HG03025 (cell line): ENCODE data around the gene DTL.

Source experiments
- ATAC-seq: cut with Tn5 transposase; IDR thresholded peaks from one replicate; pipeline ENCODE4 v1.9.1; 2021; ENCODE audit warnings: mild to moderate bottlenecking, moderate library complexity; ENCODE audit not compliant: unreplicated experiment, low FRiP score

Gene DTL

DNA sequence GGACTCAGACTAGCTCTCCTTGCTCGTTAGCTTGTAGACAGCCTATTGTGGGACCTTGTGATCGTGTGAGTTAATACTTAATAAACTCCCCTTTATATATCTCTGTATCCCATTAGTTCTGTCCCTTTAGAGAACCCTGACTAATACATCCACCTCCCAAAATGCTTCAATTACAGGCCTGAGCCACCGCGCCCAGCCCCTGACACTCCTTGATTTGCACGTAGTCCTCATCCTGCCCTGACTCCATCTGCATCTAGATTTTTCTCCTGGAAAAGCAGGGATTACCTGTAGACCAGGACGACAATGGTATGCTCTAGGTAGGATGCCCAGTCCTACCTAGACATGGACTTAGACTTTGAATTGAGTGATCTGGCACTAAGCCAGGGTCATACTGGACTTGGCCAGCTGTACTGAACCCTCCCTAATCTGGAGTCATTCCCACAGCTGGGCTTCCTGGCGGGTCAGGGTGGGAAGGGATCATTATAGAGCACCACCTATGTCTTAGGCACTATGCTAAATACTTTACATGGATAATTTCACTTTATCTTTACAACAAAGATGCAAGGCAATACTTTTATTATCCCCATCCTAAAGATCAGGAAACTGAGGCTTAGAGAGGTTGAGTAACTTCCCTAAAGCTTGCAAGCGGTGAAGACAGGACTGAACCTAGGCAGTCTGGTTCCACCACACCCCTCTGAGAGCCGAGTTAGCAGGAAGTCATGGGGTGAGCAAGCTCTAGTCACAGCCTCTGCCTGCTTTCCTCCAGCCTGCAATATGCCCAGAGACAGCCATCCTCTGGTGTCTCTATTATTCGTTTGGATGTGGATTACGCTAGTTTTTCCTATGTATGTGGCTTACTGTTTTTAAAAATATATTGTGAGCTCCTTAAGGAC is 89.4 kb downstream of the DTL start:
- ATAC-seq, result no peak

DNA sequence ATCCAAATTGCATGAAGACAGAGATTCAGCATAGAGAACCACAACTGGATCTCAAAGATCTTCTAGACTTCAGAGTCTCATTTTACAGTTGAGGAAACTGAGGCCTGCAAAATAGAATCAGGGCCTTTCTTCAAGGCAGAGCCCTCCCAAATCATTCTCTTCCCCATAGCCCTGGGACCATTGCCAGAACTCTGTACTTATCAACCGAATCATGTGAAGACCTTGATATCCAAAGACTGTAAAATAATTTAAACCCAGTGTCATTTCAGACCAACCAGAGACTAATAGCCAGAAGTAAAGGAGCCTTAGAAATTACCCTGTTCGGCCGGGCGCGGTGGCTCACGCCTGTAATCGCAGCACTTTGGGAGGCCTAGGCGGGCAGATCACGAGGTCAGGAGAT is 90.1 kb downstream of the DTL start:
- ATAC-seq, result no peak

DNA sequence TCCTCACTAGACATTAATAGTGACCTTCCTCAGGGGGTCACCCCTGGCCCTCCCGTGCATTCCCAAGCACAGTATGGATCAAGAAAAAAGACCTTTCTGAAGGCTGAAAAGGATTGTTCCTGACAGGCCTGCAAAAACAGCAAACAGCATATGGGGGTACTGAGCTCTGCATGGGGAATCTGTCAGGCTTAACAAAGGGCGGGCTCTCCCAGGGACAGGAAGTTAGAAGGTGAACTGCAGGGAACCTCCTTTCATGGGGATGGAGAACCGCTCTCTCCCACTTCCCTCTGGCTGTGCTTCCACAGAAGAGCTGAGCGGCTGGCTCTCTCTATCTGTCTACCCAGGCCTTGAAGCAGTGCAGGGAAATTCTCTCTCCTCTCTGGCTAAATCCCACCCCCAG is 91.7 kb downstream of the DTL start:
- no peak for ATAC-seq

DNA sequence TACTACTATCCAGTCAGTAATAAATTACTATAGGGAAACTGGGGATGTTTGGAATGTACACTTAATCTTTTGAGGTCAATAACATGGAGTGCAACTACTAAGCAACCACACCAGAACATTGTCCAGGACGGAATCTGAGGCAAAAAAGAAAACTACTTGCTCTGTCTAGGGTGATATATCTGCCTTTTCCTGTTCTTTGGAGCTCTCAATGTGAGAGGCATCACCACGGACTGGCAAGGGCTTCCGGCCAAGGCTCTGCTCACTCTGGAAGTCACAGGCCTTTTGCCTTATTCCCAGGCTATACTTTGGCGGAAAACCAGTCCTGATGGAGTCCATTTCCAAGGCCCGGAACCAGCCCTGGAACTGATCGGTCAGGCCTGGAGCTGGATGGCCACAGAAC is 94.2 kb downstream of the DTL start:
- no peak for ATAC-seq

DNA sequence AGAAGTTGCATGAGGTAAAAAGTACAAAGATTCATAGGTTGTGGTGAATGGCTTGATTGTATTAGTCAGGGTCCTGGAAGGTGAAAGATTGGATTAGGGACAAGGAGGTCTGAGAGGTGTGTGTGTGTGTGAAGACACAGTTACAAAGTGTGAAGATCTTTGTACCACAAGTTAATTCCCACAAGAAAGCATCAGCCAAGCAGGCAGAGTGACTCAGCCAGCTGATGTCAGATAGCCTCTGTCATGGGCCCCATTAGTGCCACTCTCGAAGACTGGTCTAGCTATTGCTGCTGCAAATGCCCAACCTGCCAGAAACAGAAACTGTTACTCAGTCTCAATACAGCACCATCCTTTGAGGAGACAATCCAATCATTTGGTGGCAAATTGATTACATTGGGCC is 96.5 kb downstream of the DTL start:
- ATAC-seq, result no peak

DNA sequence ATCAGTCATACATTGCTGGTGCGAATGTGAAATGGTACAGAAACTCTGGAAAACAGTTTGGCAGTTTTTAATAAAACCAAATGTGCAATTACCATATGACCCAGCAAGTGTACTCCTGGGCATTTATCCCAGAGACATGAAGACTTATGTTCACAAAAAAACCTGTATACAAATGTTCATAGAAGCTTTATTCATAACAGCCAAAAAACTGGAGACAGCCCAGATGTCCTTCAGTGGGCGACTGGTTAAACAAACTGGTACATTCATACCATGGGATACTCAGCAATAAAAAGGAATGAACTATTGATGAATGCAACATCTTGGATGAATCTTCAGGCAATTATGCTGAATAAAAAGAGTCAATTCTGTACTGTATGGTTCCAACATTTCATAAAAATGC is 97.8 kb downstream of the DTL start:
- no peak for ATAC-seq

DNA sequence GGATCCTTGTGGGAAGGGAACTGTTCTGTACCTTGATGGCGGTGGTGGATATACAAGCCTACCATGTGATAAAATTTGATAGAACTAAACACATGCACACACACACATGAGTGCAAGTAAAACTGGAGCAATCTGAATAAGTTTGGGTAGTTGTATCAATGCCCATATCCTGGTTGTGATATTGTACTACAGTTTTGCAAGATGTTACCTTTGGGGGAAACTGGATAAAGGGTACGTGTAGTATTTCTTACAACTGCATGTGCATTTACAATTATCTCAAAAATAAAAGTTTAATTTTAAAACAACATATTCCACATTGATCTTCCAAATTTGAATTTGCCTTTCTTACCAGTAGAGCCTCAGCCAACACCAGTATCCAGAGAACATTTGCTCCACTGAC is 99.6 kb downstream of the DTL start:
- ATAC-seq, result no peak

DNA sequence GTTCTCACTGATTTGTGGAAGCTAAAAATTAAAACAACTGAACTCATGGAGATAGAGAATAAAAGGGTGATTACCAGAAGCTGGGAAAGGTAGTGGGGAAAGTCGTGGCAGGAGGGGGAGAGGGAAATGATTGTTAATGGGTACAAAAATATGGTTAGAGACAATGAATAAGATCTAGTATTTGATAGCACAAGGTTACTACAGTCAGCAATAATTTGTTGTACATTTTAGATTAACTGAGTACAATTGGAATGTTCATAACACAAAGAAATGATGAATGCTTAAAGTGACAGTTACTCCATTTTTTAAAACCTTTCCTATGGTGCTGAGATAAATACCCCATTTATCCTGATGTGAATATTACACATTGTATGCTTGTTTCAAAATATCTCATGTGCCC is 102.3 kb downstream of the DTL start:
- no peak for ATAC-seq

DNA sequence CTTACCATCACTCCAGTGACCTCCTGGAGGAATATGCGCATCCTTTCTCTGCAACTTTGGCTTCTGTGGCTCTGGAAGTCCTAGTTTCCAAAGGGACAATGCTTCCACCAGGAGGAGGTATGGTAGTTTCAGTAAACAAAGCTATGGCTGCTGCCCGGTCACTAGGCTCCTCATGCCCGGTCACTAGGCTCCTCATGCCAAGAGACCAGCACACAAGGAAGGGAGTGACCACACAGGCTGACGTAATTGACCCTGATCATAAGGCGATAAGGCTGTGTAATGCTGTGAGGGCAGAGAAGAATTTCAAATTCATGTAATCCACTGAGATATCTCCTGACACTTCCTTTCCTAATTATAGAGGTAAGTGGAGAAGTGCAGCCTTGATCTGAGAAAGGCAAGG is 102.9 kb downstream of the DTL start:
- ATAC-seq, result no peak

DNA sequence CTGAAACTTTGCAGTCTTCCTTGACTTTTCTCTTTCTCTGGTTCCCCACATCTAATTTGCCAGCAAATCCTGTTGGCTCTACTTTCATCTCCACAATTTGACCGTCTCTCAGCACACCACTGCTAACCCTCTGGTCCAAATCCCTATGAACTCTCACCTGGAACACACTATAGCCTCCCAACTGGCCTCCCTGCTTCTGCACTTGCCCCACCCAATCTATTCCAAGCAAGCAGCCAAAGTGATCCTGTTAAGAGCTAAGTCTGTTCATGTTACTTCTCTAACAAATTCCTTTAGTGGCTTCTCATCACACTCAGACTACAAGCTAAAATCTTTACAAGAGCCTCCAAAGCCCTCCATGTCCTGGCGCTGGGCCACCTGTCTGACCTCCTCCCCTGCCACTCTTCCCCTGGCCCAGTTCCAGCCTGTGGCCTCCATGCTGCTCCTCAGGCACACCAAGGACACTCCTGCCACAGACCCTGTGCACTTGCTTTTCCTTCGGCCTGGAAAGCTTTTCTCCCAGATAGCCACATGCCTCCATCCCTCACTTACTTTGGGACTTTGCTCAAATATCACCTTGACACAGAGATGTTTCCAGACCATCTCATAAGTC is 104.1 kb downstream of the DTL start:
- no peak for ATAC-seq

DNA sequence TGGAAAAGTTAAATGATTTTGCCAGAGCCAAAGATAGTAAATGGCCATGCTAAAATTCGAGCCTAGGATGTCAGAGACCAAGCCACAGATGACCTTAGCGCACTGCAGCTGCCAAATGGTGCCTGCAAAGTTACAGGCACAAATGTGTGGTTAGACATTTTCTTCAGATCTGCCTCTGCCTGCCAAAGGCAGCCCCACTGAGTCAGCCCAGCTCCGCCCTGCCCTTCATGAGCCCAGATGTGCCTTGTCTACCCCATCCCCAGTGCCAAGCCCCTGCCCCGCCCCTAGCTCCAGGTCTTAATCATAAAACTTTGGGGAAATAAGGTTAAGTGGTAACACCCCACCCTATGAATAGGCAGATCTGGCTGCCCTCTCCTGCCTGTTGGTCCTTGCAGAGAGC is 105.9 kb downstream of the DTL start:
- ATAC-seq, result no peak

DNA sequence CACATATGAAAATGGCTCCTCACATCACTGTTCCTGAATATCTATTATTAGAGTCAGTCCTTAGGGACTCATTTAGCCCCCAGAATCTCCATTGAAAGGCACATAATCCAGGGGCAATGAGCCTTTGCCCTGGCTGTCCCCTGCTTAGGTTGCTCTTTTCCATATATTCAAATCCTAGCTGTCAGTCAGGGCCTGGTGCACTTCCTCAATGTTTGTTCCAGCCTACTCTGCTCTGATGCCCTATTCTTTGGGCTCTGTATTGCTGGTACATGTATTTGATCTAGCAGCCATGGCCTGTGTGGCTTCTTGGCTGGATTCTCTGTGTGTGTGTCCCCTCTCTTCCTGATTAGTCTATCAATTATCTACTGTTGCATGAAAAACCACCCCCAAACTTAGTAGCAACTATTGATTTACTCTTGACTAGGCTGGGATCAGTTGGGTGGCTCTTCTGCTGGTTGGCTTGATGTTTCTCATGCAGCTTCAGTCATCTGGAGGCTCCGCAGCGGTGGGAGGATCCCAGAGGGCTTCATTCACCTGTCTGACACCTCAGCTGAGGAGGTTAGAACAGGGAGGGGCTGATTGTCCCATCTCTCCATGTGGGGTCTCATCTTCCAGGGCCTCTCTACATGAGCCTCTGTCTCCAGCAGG is 107.5 kb downstream of the DTL start:
- no peak for ATAC-seq

DNA sequence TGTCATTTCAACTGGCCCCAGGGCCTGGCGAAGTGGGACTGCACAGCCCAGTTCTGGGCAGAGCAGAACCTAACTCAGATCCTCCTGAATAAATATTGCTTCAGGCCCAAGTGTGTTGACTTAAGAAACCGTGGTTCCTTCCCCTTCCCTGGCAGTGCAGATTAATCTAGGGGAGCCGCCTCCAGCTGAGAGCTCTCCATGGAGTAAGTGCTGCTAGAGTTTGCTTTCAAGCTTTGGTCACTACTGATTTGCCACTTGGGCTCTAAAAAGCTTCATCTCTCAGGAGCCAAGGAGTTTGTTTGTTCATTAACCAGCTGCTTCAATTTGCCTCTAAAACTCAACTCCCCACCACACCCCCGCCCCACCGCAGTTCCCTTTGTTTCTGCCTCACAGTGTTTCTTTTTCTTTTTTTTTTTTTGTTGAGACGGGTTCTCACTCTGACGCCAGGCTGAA is 112.1 kb downstream of the DTL start:
- no peak for ATAC-seq

DNA sequence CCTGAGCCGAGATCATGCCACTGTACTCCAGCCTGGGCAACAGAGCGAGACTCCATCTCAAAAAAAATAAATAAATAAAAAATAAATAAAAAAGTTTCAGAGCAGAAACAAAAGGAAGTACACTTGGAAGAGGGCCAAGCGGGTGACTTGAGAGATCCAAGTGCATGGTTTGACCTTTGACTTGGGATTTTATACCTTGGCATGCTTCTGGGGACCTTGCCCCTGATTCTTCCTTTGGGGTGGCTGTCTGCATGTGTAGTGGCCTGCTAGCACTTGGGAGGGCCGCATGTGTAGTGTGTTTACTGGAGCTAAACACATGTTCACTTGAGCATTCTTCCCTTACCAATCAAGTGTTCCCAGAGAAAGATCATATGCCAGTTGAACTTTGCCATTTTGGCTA is 114.0 kb downstream of the DTL start:
- no peak for ATAC-seq

DNA sequence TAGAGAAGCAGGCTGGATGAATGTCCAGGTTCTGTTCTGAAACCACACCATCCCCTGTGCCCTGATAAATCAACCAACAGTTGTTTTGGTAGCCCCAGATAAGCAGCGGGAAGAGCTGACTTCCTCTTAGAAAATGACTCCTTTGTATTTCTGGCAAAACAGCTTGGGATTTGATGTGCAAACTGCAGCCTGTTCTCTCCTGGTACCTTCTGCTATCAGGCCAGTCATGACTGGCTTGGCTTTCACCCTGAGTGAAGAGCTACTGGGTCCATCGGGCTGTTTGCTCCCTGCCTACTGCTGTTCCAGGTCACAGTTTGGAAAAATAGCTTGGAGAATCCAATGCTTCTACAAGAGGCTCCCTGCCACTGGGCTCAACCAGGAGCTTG is 116.8 kb downstream of the DTL start:
- no peak for ATAC-seq

DNA sequence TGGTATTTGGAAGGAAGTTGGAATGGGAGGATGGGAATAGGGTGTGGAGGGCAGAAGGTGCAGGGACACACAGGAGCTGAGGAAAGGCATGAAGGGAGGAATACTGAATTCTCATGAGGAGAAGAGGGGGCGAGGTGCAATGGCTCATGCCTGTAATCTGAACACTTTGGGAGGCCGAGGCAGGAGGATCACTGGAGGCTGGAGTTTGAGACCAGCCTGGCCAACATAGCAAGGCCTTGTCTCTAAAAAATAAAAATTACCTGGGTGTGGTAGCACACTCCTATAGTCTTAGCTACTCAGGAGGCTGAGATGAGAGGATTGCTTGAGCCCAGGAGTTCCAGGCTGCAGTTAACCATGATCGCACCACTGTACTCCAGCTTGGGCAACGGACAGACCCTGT is 117.3 kb downstream of the DTL start:
- no peak for ATAC-seq

DNA sequence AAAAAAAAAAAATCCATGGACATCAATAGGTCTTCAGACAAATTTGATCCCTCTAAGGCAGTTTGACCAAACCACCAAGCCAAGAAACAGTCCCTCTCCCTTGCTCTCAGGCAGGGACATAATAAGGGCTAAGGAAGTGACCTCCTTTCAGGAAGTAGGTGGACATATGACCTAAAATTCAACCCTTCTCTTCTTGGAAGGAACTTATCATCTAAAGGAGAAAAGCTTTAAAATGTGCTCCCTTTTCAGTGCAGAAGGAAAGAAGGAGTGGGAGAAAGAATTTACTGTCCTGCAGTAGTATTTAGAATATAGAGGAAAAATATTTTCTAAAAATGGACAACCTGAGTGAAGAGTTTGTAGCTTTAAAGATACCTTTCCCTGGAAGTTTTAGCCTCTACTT is 118.1 kb downstream of the DTL start:
- ATAC-seq, result no peak
